ENCODE results near the gene PRKN.

The PRKN gene

GRCh38 chr6:161410076-161410475 lies 1317.5 kb downstream of the PRKN start:
- no peak overlapping the region for H3K27ac ChIP-seq
- TF ChIP-seq, protein P1, sequence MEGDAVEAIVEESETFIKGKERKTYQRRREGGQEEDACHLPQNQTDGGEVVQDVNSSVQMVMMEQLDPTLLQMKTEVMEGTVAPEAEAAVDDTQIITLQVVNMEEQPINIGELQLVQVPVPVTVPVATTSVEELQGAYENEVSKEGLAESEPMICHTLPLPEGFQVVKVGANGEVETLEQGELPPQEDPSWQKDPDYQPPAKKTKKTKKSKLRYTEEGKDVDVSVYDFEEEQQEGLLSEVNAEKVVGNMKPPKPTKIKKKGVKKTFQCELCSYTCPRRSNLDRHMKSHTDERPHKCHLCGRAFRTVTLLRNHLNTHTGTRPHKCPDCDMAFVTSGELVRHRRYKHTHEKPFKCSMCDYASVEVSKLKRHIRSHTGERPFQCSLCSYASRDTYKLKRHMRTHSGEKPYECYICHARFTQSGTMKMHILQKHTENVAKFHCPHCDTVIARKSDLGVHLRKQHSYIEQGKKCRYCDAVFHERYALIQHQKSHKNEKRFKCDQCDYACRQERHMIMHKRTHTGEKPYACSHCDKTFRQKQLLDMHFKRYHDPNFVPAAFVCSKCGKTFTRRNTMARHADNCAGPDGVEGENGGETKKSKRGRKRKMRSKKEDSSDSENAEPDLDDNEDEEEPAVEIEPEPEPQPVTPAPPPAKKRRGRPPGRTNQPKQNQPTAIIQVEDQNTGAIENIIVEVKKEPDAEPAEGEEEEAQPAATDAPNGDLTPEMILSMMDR (conservative IDR thresholded peaks at IDR 0.05): no peak

GRCh38 chr6:161409353-161409752 lies 1318.2 kb downstream of the PRKN start:
- TF ChIP-seq ZFX (IDR thresholded peaks at IDR 0.05): no peak
- TF ChIP-seq, protein P1 (conservative IDR thresholded peaks at IDR 0.05): no peak
- H3K27ac ChIP-seq: no peak overlapping the region

DNA sequence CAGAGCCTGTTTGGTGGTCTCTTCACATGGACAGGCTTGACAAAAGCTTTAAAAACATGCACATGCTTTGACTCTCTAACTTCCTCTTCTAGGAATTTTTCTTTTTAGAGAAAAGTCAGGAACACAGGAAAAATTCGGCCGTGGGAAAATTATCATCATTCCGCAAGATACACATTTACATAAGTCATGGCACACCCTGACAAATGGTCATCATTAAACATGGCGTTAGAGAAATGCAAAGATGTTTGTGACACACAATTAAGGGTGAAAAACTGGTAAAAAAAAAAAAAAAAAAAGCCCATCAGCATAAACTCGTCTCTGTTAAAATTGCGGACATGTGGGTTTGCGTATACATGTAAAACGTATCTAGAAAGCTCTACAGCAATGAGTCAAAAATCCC lies 1319.5 kb downstream of the PRKN start:
- no peak overlapping the region for H3K27ac ChIP-seq

DNA sequence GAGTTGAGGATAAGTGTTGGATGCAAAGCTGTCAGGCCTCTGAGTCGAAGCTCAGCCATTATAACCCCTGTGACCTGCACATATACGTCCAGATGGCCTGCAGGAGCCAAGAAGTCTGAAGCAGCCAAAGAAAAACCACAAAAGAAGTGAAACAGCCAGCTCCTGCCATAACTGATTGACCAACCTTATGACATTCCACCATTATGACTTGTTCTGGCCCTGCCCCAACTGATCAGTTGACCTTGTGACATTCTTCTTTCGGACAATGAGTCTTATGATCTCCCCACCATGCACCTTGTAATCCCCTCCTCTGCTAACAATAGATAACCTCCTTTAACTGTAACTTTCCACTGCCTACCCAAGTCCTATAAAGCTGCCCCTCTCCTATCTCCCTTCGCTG lies 1320.0 kb downstream of the PRKN start:
- H3K27ac ChIP-seq: no peak overlapping the region

More for the DNA sequence above, 1319.5 kb downstream of the PRKN start:
- TF ChIP-seq, protein P1 (conservative IDR thresholded peaks at IDR 0.05): no peak
- no peak for TF ChIP-seq ZFX (IDR thresholded peaks at IDR 0.05)

GRCh38 chr6:161407115-161407514 lies 1320.5 kb downstream of the PRKN start:
- no peak overlapping the region for H3K27ac ChIP-seq
- TF ChIP-seq ZFX (IDR thresholded peaks at IDR 0.05): no peak
- TF ChIP-seq, protein P1 (conservative IDR thresholded peaks at IDR 0.05): no peak

More for the DNA sequence above, 1320.0 kb downstream of the PRKN start:
- TF ChIP-seq ZFX (IDR thresholded peaks at IDR 0.05): no peak
- TF ChIP-seq, protein P1 (conservative IDR thresholded peaks at IDR 0.05): no peak

DNA sequence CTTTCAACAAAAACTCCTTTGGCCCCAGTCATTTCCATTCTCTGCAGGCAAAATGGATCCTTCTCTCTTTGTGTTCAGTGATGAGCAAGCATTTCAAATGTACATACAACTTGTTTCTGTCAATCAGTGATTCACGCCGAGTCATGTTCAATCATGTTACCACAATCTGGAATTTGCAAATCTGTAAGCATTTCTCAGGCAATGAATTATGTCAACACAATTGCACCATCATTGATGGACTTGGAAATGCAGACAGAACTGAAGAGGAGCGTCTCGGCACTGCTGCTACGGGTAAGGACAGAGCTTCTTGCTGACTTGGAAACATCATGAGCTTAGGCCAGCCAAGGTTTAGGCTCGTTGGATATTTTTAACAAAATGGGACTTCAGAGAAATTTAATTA lies 1320.9 kb downstream of the PRKN start:
- H3K27ac ChIP-seq: no peak overlapping the region

GRCh38 chr6:161405418-161405817 lies 1322.1 kb downstream of the PRKN start:
- H3K27ac ChIP-seq: no peak overlapping the region
- TF ChIP-seq, protein P1 (conservative IDR thresholded peaks at IDR 0.05): no peak
- no peak for TF ChIP-seq ZFX (IDR thresholded peaks at IDR 0.05)

More for the DNA sequence above, 1320.9 kb downstream of the PRKN start:
- no peak for TF ChIP-seq ZFX (IDR thresholded peaks at IDR 0.05)
- TF ChIP-seq, protein P1 (conservative IDR thresholded peaks at IDR 0.05): no peak

Measured in C4-2B (cell line).